HG02852 (cell line): ENCODE data around the gene ALDOC.

Experiments used
- ATAC-seq: cut with Tn5 transposase; IDR thresholded peaks from one replicate; pipeline ENCODE4 v1.9.1; 2021; ENCODE audit warnings: mild to moderate bottlenecking, moderate library complexity; ENCODE audit not compliant: unreplicated experiment

ALDOC gene

GRCh38 chr17:28533091-28533807, 43.4 kb downstream of the ALDOC start:
- ATAC-seq, result no peak

- no peak for ATAC-seq
These were observed 44.4 kb downstream of the ALDOC start for GRCh38 chr17:28532050-28532960.

- ATAC-seq, result no peak
These were observed 45.8 kb downstream of the ALDOC start for GRCh38 chr17:28530926-28531325.

- ATAC-seq, result no peak
These were observed 46.4 kb downstream of the ALDOC start for GRCh38 chr17:28530250-28530649.

- no peak for ATAC-seq
These were observed 47.7 kb downstream of the ALDOC start for GRCh38 chr17:28529013-28529400.

- no peak for ATAC-seq
These were observed 48.2 kb downstream of the ALDOC start for GRCh38 chr17:28528327-28529012.

- ATAC-seq, result no peak
These were observed 48.8 kb downstream of the ALDOC start for GRCh38 chr17:28527859-28528258.

- ATAC-seq, result no peak
These were observed 49.5 kb downstream of the ALDOC start for GRCh38 chr17:28527181-28527681.

GRCh38 chr17:28526381-28526780, 50.3 kb downstream of the ALDOC start:
- ATAC-seq, result no peak

- ATAC-seq, result no peak
These were observed 51.9 kb downstream of the ALDOC start for GRCh38 chr17:28524476-28525424.

- ATAC-seq, result no peak
These were observed 52.8 kb downstream of the ALDOC start for GRCh38 chr17:28523876-28524275.

GRCh38 chr17:28523186-28523585, 53.5 kb downstream of the ALDOC start:
- no peak for ATAC-seq
